Gastrocnemius medialis (tissue), 4 donors: ENCODE data around the gene VRK2. TPM values are rescaled to one million over a fixed set of nuclear protein-coding genes. Genes with fewer than 3 reads are reported as not detected.
A peak's percentile ranks its signal among the peaks of the same experiment; 100 is the strongest.

ENCODE experiments used
- ATAC-seq, 2 donors: fragments of 150-250 bp; one replicate each; pipeline ENCODE4 v1.9.1; 2016
- DNase-seq, 2 donors: peaks; one replicate each; pipeline ENCODE4 v3.0.0-alpha.2; 2019
- H3K27ac ChIP-seq, 4 donors: fragments of 200-600 bp; sonication (generic); 1 replicate in 1 of 4; 2 replicates in 3 of 4; pipeline ENCODE4 v1.5.1; 2016 to 2018; ENCODE audit warnings: mild to moderate bottlenecking in 2 of 4, moderate library complexity in 1 of 4
- H3K27me3 ChIP-seq, 3 donors: fragments of 200-600 bp; sonication (generic) in 2 of 3; 1 replicate in 1 of 3; 2 replicates in 2 of 3; pipeline versions ENCODE4 v1.5.1 to v1.6.0; 2016 to 2019; ENCODE audit warnings: mild to moderate bottlenecking in 1 of 3, moderate library complexity in 1 of 3
- H3K36me3 ChIP-seq, 2 donors: fragments of 200-600 bp; sonication (generic) in 1 of 2; one replicate each; pipeline ENCODE4 v1.5.1; 2017 to 2018
- H3K4me1 ChIP-seq, 2 donors: fragments of 200-600 bp; sonication (generic) in 1 of 2; one replicate each; pipeline ENCODE4 v1.5.1; 2016 to 2017; ENCODE audit warnings: mild to moderate bottlenecking in 2 of 2
- H3K4me3 ChIP-seq, 4 donors: fragments of 200-600 bp; sonication (generic) in 3 of 4; 1 replicate in 1 of 4; 2 replicates in 3 of 4; pipeline ENCODE4 v1.5.1; 2016 to 2019; ENCODE audit warnings: mild to moderate bottlenecking in 2 of 4
- H3K9me3 ChIP-seq, 3 donors: fragments of 200-600 bp; sonication (generic) in 2 of 3; 1 replicate in 1 of 3; 2 replicates in 2 of 3; pipeline ENCODE4 v1.5.1; 2016 to 2019
- CTCF ChIP-seq, 5 experiments: fragments of 450-650 bp in 3 of 5; fragments of 200-600 bp in 2 of 5; sonication (generic) in 2 of 5; IDR thresholded peaks in 4 of 5; conservative IDR thresholded peaks in 1 of 5; 1 replicate in 4 of 5; 2 replicates in 1 of 5; pipeline ENCODE4 v1.5.1; 2016 to 2019; ENCODE audit warnings: antibody characterized with exemption in 5 of 5, mild to moderate bottlenecking in 3 of 5, moderate library complexity in 3 of 5
- POLR2A ChIP-seq, 2 donors: fragments of 450-650 bp; IDR thresholded peaks; one replicate each; pipeline ENCODE4 v1.6.1; 2017; ENCODE audit warnings: antibody characterized with exemption in 2 of 2, mild to moderate bottlenecking in 2 of 2, moderate library complexity in 2 of 2
- in situ Hi-C, 4 donors: fragments of 200-750 bp; cut with MboI; loops; one replicate each; pipeline versions ENCODE4 v1.15.0 to v1.8.0; 2017; ENCODE audit warnings: low sequenced_read_pairs in 4 of 4
- intact Hi-C: fragments of 100-400 bp; cut with DNase I; formaldehyde crosslinking; loops from one replicate; pipeline ENCODE4 v1.15.1; 2023; ENCODE audit warnings: low total_unique reads
- total RNA-seq, 4 donors: library from RNA; depleted of rRNA; stranded (reverse); fragments of >200 nt; gene quantifications; one replicate each; pipeline versions ENCODE4 v1.1.0 to v1.2.3, GENCODE V29; 2016

VRK2 gene
- total RNA-seq, 4 donors from 2014 or later: 12.3 to 24.5 (median 21.2) TPM

GRCh38 chr2:58054264-58054663 is 7.7 kb downstream of the VRK2 start:
- intact Hi-C loops: no loop called here
- TF ChIP-seq CTCF (IDR thresholded peaks at IDR 0.05 in 4 of 5, conservative IDR thresholded peaks at IDR 0.05 in 1 of 5) (no peak), POLR2A (IDR thresholded peaks at IDR 0.05) (no peak)
- Histone ChIP-seq H3K27ac (no peak overlapping the region), H3K9me3 (no peaks in the 10 kb centered on the region), H3K36me3 (peaks cover 0 to 3% of the 10 kb centered on the region in 2 donors), H3K4me1 (peaks cover 23 to 31% of the 10 kb centered on the region in 2 donors), H3K4me3 (no peak overlapping the region), H3K27me3 (no peaks in the 10 kb centered on the region)
- DNase-seq (no peak), ATAC-seq (no peak)
- in situ Hi-C loops: no loop called here

GRCh38 chr2:58055033-58055786 is 8.6 kb downstream of the VRK2 start:
- no peak for DNase-seq
- Histone ChIP-seq H3K36me3 (peaks cover 0 to 3% of the 10 kb centered on the region in 2 donors), H3K9me3 (no peaks in the 10 kb centered on the region), H3K4me3 (no peak overlapping the region), H3K27me3 (no peaks in the 10 kb centered on the region), H3K4me1 (peaks cover 23 to 31% of the 10 kb centered on the region in 2 donors), H3K27ac (no peak overlapping the region)
- TF ChIP-seq POLR2A (IDR thresholded peaks at IDR 0.05): no peak
- TF ChIP-seq CTCF (IDR thresholded peaks at IDR 0.05 in 4 of 5, conservative IDR thresholded peaks at IDR 0.05 in 1 of 5): no peak
- intact Hi-C loops: no loop called here
- ATAC-seq: no peak
- in situ Hi-C loops: no loop called here

GRCh38 chr2:58056192-58056916 is 9.7 kb downstream of the VRK2 start:
- Histone ChIP-seq H3K4me3 (no peak overlapping the region), H3K4me1 (peaks cover 23 to 31% of the 10 kb centered on the region in 2 donors), H3K27me3 (no peaks in the 10 kb centered on the region), H3K9me3 (no peaks in the 10 kb centered on the region), H3K27ac (peak overlapping the region; percentile 12 to 61 (median 30)), H3K36me3 (peaks cover 0 to 3% of the 10 kb centered on the region in 2 donors)
- TF ChIP-seq CTCF (IDR thresholded peaks at IDR 0.05 in 4 of 5, conservative IDR thresholded peaks at IDR 0.05 in 1 of 5) (no peak), POLR2A (IDR thresholded peaks at IDR 0.05) (no peak)
- in situ Hi-C loops (no loop called here), intact Hi-C loops (no loop called here)
- peak; percentile 75 to 76 for ATAC-seq
- no peak for DNase-seq

- Histone ChIP-seq H3K9me3 (no peaks in the 10 kb centered on the region), H3K4me1 (peaks cover 23 to 31% of the 10 kb centered on the region in 2 donors), H3K4me3 (no peak overlapping the region), H3K36me3 (peaks cover 0 to 3% of the 10 kb centered on the region in 2 donors), H3K27me3 (no peaks in the 10 kb centered on the region), H3K27ac (no peak overlapping the region)
- in situ Hi-C loops: no loop called here
- no peak for TF ChIP-seq POLR2A (IDR thresholded peaks at IDR 0.05)
- no peak for TF ChIP-seq CTCF (IDR thresholded peaks at IDR 0.05 in 4 of 5, conservative IDR thresholded peaks at IDR 0.05 in 1 of 5)
- DNase-seq (no peak), ATAC-seq (no peak)
- intact Hi-C loops: no loop called here
These were observed 11.3 kb downstream of the VRK2 start for GRCh38 chr2:58057707-58058530.
